Gastroesophageal sphincter (tissue), 4 donors: Measurements from ENCODE around the gene TBL1XR1. TPM values are rescaled to one million over a fixed set of nuclear protein-coding genes. Genes with fewer than 3 reads are reported as not detected.
"Not testable (repeated sequence)": the region's sequence is repeated elsewhere in the genome, so short reads cannot be mapped to it uniquely, and the experiment has no call there.

Source experiments
- ATAC-seq: fragments of 150-250 bp; one replicate; pipeline ENCODE4 v1.9.1; 2016; ENCODE audit warnings: mild to moderate bottlenecking, moderate library complexity
- H3K27ac ChIP-seq, 4 donors: fragments of 200-600 bp; sonication (generic) in 3 of 4; 1 replicate in 3 of 4; 2 replicates in 1 of 4; pipeline ENCODE4 v1.5.1; 2016 to 2019
- H3K27me3 ChIP-seq: fragments of 200-600 bp; sonication (generic); one replicate; pipeline ENCODE4 v1.5.1; 2019
- H3K36me3 ChIP-seq, 2 donors: fragments of 200-600 bp; sonication (generic); one replicate each; pipeline ENCODE4 v1.5.1; 2019; ENCODE audit warnings: control low read depth in 1 of 2
- H3K4me1 ChIP-seq, 3 donors: fragments of 200-600 bp; sonication (generic); 1 replicate in 2 of 3; 2 replicates in 1 of 3; pipeline ENCODE4 v1.5.1; 2016 to 2019; ENCODE audit warnings: control low read depth in 2 of 3
- H3K4me3 ChIP-seq, 2 donors: fragments of 200-600 bp; sonication (generic); one replicate each; pipeline ENCODE4 v1.5.1; 2019; ENCODE audit warnings: mild to moderate bottlenecking in 1 of 2, moderate library complexity in 1 of 2
- H3K9me3 ChIP-seq, 3 donors: fragments of 200-600 bp; sonication (generic); one replicate each; pipeline ENCODE4 v1.5.1; 2017 to 2019; ENCODE audit warnings: control low read depth in 2 of 3
- EP300 ChIP-seq: sonication (generic); formaldehyde crosslinking; IDR thresholded peaks from one replicate; pipeline ENCODE4 v1.6.1; 2017; ENCODE audit warnings: antibody characterized with exemption, mild to moderate bottlenecking
- POLR2A ChIP-seq, 2 donors: fragments of 450-650 bp; IDR thresholded peaks; one replicate each; pipeline ENCODE4 v1.6.1; 2017; ENCODE audit warnings: antibody characterized with exemption in 2 of 2, mild to moderate bottlenecking in 2 of 2, moderate library complexity in 1 of 2
- POLR2AphosphoS5 ChIP-seq: sonication (generic); formaldehyde crosslinking; IDR thresholded peaks from one replicate; pipeline ENCODE4 v1.6.1; 2017; ENCODE audit warnings: antibody characterized with exemption
- WGBS, 2 donors: methylation state at CpG; one replicate each; pipeline ENCODE4 v1.1.5; 2018; ENCODE audit warnings: low coverage in 1 of 2; 5-methylcytosine and 5-hydroxymethylcytosine counted together
- total RNA-seq, 4 donors: library from RNA; depleted of rRNA; stranded (reverse); fragments of >200 nt; gene quantifications; one replicate each; pipeline ENCODE4 v1.1.0, GENCODE V29; 2016
- TF ChIP-seq, protein P1 (sequence below), 4 experiments: fragments of 200-600 bp in 2 of 4; fragments of 450-650 bp in 2 of 4; sonication (generic) in 1 of 4; IDR thresholded peaks; one replicate each; pipeline ENCODE4 v1.5.1; 2017 to 2019; ENCODE audit warnings: antibody characterized with exemption in 4 of 4, mild to moderate bottlenecking in 2 of 4, moderate library complexity in 2 of 4

Gene TBL1XR1
- total RNA-seq, 4 donors from 2014 or later, result 91.1 to 126 (median 97.4) TPM

DNA sequence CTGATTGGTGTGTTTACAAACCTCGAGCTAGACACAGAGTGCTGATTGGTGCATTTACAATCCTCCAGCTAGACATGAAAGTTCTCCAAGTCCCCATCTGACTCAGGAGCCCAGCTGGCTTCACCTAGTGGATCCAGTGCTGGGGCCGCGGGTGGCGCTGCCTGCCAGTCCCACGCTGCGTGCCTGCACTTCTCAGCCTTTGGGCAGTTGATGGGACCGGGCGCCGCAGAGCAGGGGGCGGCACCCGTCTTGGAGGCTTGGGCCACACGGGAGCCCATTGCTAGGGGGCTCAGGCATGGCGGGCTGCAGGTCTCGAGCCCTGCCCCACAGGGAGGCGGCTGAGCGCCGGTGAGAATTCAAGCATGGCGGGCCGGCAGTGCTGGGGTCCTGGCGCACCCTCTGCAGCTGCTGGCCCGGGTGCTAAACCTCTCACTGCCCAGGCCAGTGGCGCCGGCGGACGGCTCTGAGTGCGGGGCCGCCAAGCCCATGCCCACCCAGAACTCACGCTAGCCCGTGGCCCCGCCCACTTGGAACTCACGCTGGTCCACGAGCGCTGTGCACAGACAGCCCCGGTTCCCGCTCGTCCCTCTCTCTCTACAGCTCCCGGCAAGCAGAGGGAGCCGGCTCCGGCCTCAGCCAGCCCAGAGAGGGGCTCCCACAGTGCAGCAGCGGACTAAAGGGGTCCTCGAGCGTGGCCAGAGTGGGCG lies 6.6 kb upstream of the TBL1XR1 start:
- no peak for ATAC-seq

DNA sequence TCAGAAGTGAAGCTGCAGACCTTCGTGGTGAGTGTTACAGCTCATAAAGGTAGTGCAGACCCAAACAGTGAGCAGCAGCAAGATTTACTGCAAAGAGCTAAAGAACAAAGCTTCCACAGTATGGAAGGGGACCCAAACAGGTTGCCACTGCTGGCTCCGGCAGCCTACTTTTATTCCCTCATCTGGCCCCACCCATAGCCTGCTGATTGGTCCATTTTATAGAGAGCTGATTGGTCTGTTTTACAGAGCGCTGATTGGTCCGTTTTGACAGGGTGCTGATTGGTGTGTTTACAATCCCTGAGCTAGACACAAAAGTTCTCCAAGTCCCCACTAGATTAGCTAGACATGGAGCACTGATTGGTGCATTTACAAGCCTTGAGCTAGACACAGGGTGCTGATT lies 5.7 kb upstream of the TBL1XR1 start:
- not testable (repeated sequence) for H3K27me3 ChIP-seq, ATAC-seq, H3K4me3 ChIP-seq, H3K9me3 ChIP-seq, H3K36me3 ChIP-seq, H3K27ac ChIP-seq
- WGBS, 2 donors, result no CpG with 5 or more reads among the region's 4 CpGs
- peaks cover 0 to 17% (median 0%) of the 10 kb centered on the region in 3 donors for H3K4me1 ChIP-seq

More for the DNA sequence above, 6.6 kb upstream of the TBL1XR1 start:
- Histone ChIP-seq H3K36me3 (no peaks in the 10 kb centered on the region), H3K4me1 (peaks cover 0 to 9% (median 0%) of the 10 kb centered on the region in 3 donors), H3K27ac (no peak overlapping the region), H3K27me3 (no peaks in the 10 kb centered on the region), H3K9me3 (no peaks in the 10 kb centered on the region), H3K4me3 (no peak overlapping the region)
- TF ChIP-seq POLR2A (IDR thresholded peaks at IDR 0.05) (no peak), POLR2AphosphoS5 (no peak), EP300 (no peak)
- TF ChIP-seq, protein P1, sequence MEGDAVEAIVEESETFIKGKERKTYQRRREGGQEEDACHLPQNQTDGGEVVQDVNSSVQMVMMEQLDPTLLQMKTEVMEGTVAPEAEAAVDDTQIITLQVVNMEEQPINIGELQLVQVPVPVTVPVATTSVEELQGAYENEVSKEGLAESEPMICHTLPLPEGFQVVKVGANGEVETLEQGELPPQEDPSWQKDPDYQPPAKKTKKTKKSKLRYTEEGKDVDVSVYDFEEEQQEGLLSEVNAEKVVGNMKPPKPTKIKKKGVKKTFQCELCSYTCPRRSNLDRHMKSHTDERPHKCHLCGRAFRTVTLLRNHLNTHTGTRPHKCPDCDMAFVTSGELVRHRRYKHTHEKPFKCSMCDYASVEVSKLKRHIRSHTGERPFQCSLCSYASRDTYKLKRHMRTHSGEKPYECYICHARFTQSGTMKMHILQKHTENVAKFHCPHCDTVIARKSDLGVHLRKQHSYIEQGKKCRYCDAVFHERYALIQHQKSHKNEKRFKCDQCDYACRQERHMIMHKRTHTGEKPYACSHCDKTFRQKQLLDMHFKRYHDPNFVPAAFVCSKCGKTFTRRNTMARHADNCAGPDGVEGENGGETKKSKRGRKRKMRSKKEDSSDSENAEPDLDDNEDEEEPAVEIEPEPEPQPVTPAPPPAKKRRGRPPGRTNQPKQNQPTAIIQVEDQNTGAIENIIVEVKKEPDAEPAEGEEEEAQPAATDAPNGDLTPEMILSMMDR (IDR thresholded peaks at IDR 0.05), result no peak
- WGBS, 2 donors, result no CpG with 5 or more reads among the region's 43 CpGs

DNA sequence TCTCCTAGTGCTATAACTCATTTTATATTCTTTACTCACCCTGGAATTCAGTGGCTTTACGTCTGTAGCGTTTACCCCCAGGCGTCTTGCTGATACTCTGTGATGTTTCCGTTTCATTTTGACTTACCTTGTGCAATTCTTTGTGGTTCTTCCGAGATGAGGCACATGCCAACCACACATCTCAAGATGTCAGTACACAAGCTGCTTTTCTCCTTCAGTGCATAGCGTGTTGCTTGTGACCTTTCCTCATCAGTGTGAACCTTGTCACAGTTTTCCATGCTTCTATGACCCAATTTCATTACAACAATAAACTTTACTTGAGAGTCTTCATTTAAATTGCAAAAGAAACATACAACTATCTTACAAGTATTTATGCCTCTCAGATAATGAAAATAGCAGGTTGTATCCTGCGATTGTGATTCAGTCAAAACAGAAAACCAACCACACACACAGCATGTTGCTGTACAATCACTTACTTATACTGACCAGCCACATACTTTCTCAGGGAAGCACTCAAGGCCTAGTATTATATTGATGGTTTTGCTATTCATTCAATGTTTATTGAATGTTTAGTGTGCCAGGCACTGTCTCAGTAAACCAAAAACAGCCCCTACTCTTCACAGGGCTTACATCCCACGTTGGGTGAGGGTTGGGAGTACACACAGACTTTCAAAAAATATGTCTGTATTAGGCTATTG lies 4.6 kb upstream of the TBL1XR1 start:
- Histone ChIP-seq H3K4me1 (peaks cover 0 to 19% (median 0%) of the 10 kb centered on the region in 3 donors), H3K27me3 (no peaks in the 10 kb centered on the region), H3K27ac (no peak overlapping the region), H3K4me3 (no peak overlapping the region), H3K9me3 (no peaks in the 10 kb centered on the region), H3K36me3 (no peaks in the 10 kb centered on the region)
- 84 to 87% methylated on average over 5 to 8 of the region's 8 CpGs for WGBS, 2 donors
- no peak for ATAC-seq
- no peak for TF ChIP-seq POLR2A (IDR thresholded peaks at IDR 0.05)
- no peak for TF ChIP-seq EP300
- TF ChIP-seq, protein P1 (IDR thresholded peaks at IDR 0.05), result no peak
- TF ChIP-seq POLR2AphosphoS5, result no peak

DNA sequence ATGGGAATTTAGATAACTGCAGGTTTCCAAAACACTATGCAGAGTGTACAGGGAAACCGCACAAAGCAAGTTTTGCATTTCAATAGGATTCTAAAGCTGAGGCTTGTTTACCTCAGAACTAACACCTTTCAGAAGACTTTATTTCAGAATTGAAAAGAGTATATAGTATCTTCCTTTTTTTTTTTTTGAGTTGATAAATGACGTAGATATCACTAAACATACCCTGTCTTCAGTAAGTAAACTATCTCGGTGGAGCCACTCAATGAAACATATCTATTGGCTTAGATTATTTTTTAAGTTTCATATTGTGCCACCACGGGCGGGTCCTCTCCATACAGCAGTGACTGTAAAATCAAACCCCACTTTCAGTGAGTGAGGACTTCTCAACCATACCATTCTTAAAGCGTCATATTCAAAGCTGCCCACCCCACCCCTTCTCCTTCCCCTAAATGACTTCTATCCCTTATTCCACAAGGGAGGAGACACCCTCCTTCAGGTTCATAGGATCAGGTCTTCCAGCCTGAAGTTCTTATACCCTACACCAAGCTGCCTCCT lies 2.0 kb upstream of the TBL1XR1 start:
- Histone ChIP-seq H3K36me3 (no peaks in the 10 kb centered on the region), H3K4me3 (no peak overlapping the region), H3K27ac (peak overlapping the region; percentile 98 to 100 (median 100)), H3K4me1 (peaks cover 0 to 33% (median 4%) of the 10 kb centered on the region in 3 donors), H3K9me3 (no peaks in the 10 kb centered on the region), H3K27me3 (no peaks in the 10 kb centered on the region)
- WGBS, 2 donors, result 72 to 74% methylated on average over 5 to 6 of the region's 6 CpGs
- TF ChIP-seq, protein P1 (IDR thresholded peaks at IDR 0.05), result no peak
- TF ChIP-seq POLR2AphosphoS5, result no peak
- no peak for TF ChIP-seq POLR2A (IDR thresholded peaks at IDR 0.05)
- TF ChIP-seq EP300, result no peak
- no peak for ATAC-seq

DNA sequence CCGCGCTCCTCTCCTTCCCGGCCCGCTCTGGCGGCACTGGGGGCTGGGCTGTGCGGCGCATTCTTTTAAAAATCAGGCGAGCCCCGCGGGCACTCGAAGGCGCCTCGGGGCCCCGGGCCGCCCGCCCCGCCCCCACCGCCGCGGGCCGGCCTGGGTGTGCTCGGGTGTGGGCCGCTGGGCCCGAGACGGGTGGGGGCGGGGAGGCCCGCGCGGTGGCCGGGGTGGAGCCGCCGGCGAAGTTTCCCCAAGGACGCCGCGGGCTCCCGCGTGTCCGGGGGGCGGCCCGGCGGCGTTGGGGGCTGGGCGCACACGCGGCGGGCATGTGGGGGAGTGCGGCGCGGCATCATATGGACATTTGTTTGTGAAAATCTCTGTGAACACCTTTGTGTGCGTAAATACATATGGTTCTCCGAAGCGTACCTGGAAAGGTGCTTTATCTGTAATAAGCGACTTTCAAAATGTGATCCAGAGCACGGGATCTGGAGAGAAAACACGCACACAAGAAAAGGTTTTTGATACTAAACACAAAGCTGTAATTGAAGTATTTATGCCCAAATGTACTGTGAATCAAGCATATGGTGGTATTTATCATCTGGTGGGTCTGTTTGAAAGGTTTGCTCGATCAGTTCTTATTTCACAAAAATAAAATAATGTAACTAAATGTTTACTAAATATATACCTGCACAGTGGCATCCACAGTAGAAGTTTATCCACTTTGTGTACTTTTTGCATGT lies 612 bp upstream of the TBL1XR1 start:
- 2 to 5% methylated on average over 7 to 10 of the region's 57 CpGs for whole genome bisulfite sequencing, 2 donors
- Histone ChIP-seq H3K36me3 (no peaks in the 10 kb centered on the region), H3K27me3 (no peaks in the 10 kb centered on the region), H3K27ac (peak overlapping the region; percentile 98 to 100 (median 100)), H3K4me1 (peaks cover 0 to 46% (median 4%) of the 10 kb centered on the region in 3 donors), H3K9me3 (no peaks in the 10 kb centered on the region), H3K4me3 (peak overlapping the region; percentile 84 to 88)
- TF ChIP-seq POLR2AphosphoS5 (no peak), EP300 (no peak), POLR2A (IDR thresholded peaks at IDR 0.05) (no peak)
- TF ChIP-seq, protein P1 (IDR thresholded peaks at IDR 0.05), result no peak
- peak; percentile 82 for ATAC-seq
